HG02759 (cell line): ENCODE data around the gene LRMDA.

Source experiments
- ATAC-seq: cut with Tn5 transposase; IDR thresholded peaks from one replicate; pipeline ENCODE4 v1.9.1; 2021; ENCODE audit warnings: mild to moderate bottlenecking, moderate library complexity; ENCODE audit not compliant: unreplicated experiment

LRMDA gene

GRCh38 chr10:75568450-75569130 is 137.2 kb downstream of the LRMDA start:
- no peak for ATAC-seq

GRCh38 chr10:75569506-75569905 is 138.1 kb downstream of the LRMDA start:
- ATAC-seq = no peak

- no peak for ATAC-seq
Observed at GRCh38 chr10:75572478-75572877, 141.1 kb downstream of the LRMDA start.

- no peak for ATAC-seq
Observed at GRCh38 chr10:75575940-75576339, 144.5 kb downstream of the LRMDA start.

GRCh38 chr10:75582102-75582501 is 150.7 kb downstream of the LRMDA start:
- ATAC-seq = no peak

GRCh38 chr10:75585294-75585693 is 153.9 kb downstream of the LRMDA start:
- no peak for ATAC-seq

GRCh38 chr10:75586814-75587213 is 155.4 kb downstream of the LRMDA start:
- no peak for ATAC-seq

GRCh38 chr10:75588031-75588430 is 156.6 kb downstream of the LRMDA start:
- no peak for ATAC-seq

- no peak for ATAC-seq
Observed at GRCh38 chr10:75589895-75590654, 158.7 kb downstream of the LRMDA start.

GRCh38 chr10:75592151-75592787 is 160.8 kb downstream of the LRMDA start:
- ATAC-seq = no peak

- ATAC-seq = no peak
Observed at GRCh38 chr10:75592791-75593643, 161.6 kb downstream of the LRMDA start.

- ATAC-seq = no peak
Observed at GRCh38 chr10:75593692-75594556, 162.5 kb downstream of the LRMDA start.

- ATAC-seq = no peak
Observed at GRCh38 chr10:75596930-75597620, 165.7 kb downstream of the LRMDA start.

GRCh38 chr10:75597773-75598440 is 166.5 kb downstream of the LRMDA start:
- no peak for ATAC-seq

- ATAC-seq = no peak
Observed at GRCh38 chr10:75598998-75599397, 167.6 kb downstream of the LRMDA start.

- ATAC-seq = no peak
Observed at GRCh38 chr10:75599875-75600648, 168.6 kb downstream of the LRMDA start.

- no peak for ATAC-seq
Observed at GRCh38 chr10:75600833-75601232, 169.4 kb downstream of the LRMDA start.

- no peak for ATAC-seq
Observed at GRCh38 chr10:75602341-75602740, 170.9 kb downstream of the LRMDA start.
